Measurements from ENCODE around the gene TBCK.

Gene TBCK

GRCh38 chr4:106036334-106036733, 279.7 kb downstream of the TBCK start:
- DNase-seq: no peak

- DNase-seq: no peak
Observed at GRCh38 chr4:106035204-106035603, 280.8 kb downstream of the TBCK start.

GRCh38 chr4:106034751-106035150, 281.3 kb downstream of the TBCK start:
- DNase-seq: no peak

GRCh38 chr4:106034220-106034619, 281.8 kb downstream of the TBCK start:
- DNase-seq: no peak

- no peak for DNase-seq
Observed at GRCh38 chr4:106033469-106033868, 282.5 kb downstream of the TBCK start.

- DNase-seq: no peak
Observed at GRCh38 chr4:106032851-106033286, 283.1 kb downstream of the TBCK start.

GRCh38 chr4:106022454-106022853, 293.6 kb downstream of the TBCK start:
- DNase-seq: no peak

- DNase-seq: no peak
Observed at GRCh38 chr4:106021737-106022410, 294.1 kb downstream of the TBCK start.

- no peak for DNase-seq
Observed at GRCh38 chr4:106019771-106020170, 296.2 kb downstream of the TBCK start.

GRCh38 chr4:106017975-106018374, 298.0 kb downstream of the TBCK start:
- no peak for DNase-seq

- DNase-seq: no peak
Observed at GRCh38 chr4:106011387-106011786, 304.6 kb downstream of the TBCK start.

- no peak for DNase-seq
Observed at GRCh38 chr4:106010761-106011160, 305.2 kb downstream of the TBCK start.

- DNase-seq: no peak
Observed at GRCh38 chr4:106002994-106003393, 313.0 kb downstream of the TBCK start.

GRCh38 chr4:105998171-105999063, 317.6 kb downstream of the TBCK start:
- DNase-seq: no peak

GRCh38 chr4:105996845-105997244, 319.2 kb downstream of the TBCK start:
- DNase-seq: no peak

- no peak for DNase-seq
Observed at GRCh38 chr4:105994841-105995501, 321.0 kb downstream of the TBCK start.

- DNase-seq: no peak
Observed at GRCh38 chr4:105994061-105994460, 321.9 kb downstream of the TBCK start.

- no peak for DNase-seq
Observed at GRCh38 chr4:105992641-105993305, 323.2 kb downstream of the TBCK start.

GRCh38 chr4:105991726-105992125, 324.3 kb downstream of the TBCK start:
- no peak for DNase-seq

Measured in COR-L47 (cell line).